ENCODE data around the gene TMEM178B.

TMEM178B gene

DNA sequence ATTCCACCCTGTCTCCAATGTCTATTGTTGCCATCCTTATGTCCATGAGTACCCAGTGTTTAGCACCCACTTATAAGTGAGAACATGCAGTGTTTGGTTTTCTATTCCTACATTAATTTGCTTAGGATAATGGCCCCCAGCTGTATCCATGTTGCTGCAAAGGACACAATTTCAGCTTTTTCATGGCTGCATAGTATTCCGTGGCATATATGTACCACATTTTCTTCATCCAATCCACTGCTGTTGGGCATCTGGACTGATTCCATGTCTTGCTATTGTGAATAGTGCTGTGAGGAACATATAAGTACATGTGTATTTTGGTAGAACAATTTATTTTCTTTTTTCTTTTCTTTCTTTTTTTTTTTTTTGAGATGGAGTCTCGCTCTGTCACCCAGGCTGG is 68.2 kb downstream of the TMEM178B start:
- no peaks in the 10 kb centered on the region for H3K36me3 ChIP-seq (replicated peaks)
- H3K9me3 ChIP-seq, result no peaks in the 10 kb centered on the region
- H3K27me3 ChIP-seq (ENCODE audit: low read depth), result no peaks in the 10 kb centered on the region
- DNase-seq (ENCODE audit: low spot score in 2 of 2), result no peak
- H3K4me1 ChIP-seq, result no peaks in the 10 kb centered on the region
- in situ Hi-C loops (cut with MboI; ENCODE audit: low sequenced_read_pairs), result no loop called here
- H3K4me3 ChIP-seq, result no peak overlapping the region

DNA sequence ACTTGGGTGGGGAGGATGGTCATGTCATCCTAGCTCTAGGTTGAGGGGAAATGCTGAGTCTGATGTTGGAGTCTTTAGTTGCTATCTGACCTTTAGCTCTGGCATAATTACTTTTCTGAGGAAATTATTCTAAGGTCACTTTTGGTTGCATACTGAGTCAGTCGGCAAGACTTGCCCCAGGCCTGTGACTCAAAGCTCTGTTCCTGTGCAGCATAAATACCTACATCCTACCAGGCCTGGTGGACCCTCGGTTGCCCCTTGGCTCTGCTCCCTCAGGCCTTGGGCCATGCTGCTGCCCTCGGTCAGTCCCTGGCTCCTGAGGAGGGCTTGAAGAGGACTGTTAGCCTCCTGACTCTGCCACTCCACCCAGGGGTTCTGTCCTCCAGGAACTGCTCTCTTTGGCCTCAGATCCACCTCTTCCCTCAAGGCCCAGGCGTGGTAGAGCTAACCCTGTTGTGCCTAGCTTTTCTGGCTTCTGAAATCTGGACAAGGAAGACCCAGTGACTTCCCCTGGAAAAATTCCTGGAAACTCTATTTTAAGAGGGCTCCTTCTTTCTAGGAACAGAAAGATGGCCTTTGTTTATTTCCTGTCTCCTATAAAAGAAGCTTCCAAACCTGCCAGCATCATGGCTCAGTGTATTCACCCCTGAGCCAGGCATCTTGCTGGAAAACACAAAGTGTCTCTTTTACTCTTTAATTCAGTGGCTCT is 71.2 kb downstream of the TMEM178B start:
- Histone ChIP-seq H3K9me3 (no peaks in the 10 kb centered on the region), H3K36me3 (replicated peaks) (no peaks in the 10 kb centered on the region), H3K27me3 (ENCODE audit: low read depth) (no peaks in the 10 kb centered on the region), H3K4me1 (no peaks in the 10 kb centered on the region), H3K4me3 (no peak overlapping the region)
- in situ Hi-C loops (cut with MboI; ENCODE audit: low sequenced_read_pairs), result no loop called here
- no peak for DNase-seq (ENCODE audit: low spot score in 2 of 2)

DNA sequence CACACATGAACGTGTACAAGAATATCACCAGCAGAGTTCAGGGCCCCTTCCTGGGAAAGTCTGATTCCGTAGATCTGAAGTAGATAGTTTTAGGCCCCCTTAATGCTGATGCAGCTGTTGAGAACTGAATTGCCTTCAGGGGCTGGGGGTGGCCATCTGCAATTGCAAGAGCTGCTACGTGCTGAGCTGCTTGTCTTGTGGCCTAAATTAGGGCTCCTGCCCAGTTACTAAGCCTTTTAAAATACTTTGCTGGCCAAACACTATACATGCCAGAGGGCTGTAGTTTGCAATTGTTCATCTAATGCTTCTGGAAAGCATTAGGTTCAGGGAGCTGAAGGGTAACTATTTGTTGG is 71.7 kb downstream of the TMEM178B start:
- H3K36me3 ChIP-seq (replicated peaks), result no peaks in the 10 kb centered on the region
- H3K9me3 ChIP-seq, result no peaks in the 10 kb centered on the region
- no peak for DNase-seq (ENCODE audit: low spot score in 2 of 2)
- in situ Hi-C loops (cut with MboI; ENCODE audit: low sequenced_read_pairs), result no loop called here
- H3K4me3 ChIP-seq, result no peak overlapping the region
- H3K4me1 ChIP-seq, result no peaks in the 10 kb centered on the region
- H3K27me3 ChIP-seq (ENCODE audit: low read depth), result no peaks in the 10 kb centered on the region

DNA sequence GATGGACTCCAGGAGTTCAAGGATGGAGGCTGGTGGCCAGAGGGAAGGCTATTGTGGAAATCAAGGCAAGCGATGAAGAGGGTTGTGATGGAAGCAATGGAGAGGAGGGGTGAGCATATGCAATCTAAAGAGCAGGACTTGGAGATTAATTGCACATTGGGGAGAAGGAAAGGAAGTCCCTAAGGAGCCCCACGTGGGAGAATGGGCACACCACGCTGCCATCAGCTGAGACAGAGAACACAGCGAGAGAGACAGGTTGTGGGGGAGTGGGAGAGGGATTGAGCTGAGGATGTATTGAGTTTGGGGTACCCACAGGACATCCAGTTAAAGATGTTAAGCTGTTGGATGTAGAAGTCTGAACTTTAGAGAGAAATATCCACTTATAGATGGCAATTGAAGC is 73.6 kb downstream of the TMEM178B start:
- DNase-seq (ENCODE audit: low spot score in 2 of 2), result no peak
- Histone ChIP-seq H3K36me3 (replicated peaks) (no peaks in the 10 kb centered on the region), H3K9me3 (no peaks in the 10 kb centered on the region), H3K4me1 (no peaks in the 10 kb centered on the region), H3K4me3 (no peak overlapping the region), H3K27me3 (ENCODE audit: low read depth) (no peaks in the 10 kb centered on the region)
- in situ Hi-C loops (cut with MboI; ENCODE audit: low sequenced_read_pairs), result no loop called here

DNA sequence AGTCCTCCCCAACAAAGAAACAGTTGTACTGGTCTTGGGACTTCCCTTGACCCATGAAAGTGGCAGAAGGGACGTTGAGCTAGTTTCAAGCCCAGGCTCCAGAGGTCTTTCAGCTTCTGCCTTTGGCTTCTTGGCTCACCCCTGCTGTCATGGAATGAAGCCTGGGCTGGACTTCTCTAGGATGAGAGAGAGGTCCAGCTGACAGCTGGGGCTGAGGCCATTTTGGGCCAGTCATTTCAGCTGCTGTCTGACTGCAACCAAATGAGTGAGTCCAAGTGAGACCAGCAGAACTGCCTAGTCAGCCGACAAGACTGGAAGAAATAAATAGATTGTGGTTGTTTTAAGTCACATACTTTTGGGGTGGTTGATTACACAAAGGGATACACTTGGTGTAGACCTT is 76.6 kb downstream of the TMEM178B start:
- H3K27me3 ChIP-seq (ENCODE audit: low read depth), result no peaks in the 10 kb centered on the region
- DNase-seq (ENCODE audit: low spot score in 2 of 2), result no peak
- no peaks in the 10 kb centered on the region for H3K4me1 ChIP-seq
- no peak overlapping the region for H3K4me3 ChIP-seq
- H3K36me3 ChIP-seq (replicated peaks), result no peaks in the 10 kb centered on the region
- in situ Hi-C loops (cut with MboI; ENCODE audit: low sequenced_read_pairs), result no loop called here
- H3K9me3 ChIP-seq, result no peaks in the 10 kb centered on the region

DNA sequence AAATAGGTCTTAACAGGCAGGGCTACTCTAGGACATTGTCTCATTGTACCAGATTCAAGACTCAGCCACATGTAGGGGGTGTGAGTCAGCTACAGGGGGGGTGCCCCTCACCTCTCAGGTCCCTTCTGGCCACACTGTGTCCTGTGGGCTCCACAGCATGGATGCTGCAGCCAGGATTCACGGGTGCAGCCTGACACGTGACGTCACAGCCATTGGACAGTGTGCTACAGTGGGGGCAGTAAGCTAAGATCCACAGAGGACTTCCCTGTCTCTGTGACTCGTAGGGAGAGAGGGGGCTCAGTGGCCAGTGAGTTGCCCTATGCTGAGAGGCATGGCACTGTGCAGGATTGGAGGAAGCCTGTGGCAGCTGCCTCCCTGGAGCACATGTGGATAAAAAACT is 77.9 kb downstream of the TMEM178B start:
- DNase-seq (ENCODE audit: low spot score in 2 of 2), result no peak
- no peaks in the 10 kb centered on the region for H3K27me3 ChIP-seq (ENCODE audit: low read depth)
- in situ Hi-C loops (cut with MboI; ENCODE audit: low sequenced_read_pairs), result no loop called here

DNA sequence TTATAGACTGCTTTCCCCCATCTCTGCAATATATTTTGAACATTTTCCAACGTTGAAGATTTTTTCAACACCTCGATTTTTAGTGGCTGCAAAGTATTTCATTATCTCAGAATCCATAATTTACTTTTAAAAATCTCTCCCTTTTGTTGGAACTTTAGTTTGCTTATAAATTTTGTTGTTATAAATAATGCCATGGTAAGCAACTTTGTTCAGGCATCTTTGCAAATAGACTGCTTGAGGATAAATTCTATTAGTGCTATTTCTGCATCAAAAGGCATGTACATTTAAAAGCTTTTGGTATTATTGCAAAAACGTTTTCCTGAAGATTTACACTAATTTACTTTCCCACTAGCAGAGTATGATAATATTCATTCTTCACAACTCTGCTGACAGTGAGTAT is 79.4 kb downstream of the TMEM178B start:
- no peak for DNase-seq (ENCODE audit: low spot score in 2 of 2)
- Histone ChIP-seq H3K4me3 (no peak overlapping the region), H3K27me3 (ENCODE audit: low read depth) (no peaks in the 10 kb centered on the region), H3K9me3 (no peaks in the 10 kb centered on the region), H3K4me1 (peaks cover 4% of the 10 kb centered on the region; the same call in 1 of the 2 replicates), H3K36me3 (replicated peaks) (no peaks in the 10 kb centered on the region)
- in situ Hi-C loops (cut with MboI; ENCODE audit: low sequenced_read_pairs), result no loop called here

More for the DNA sequence above, 77.9 kb downstream of the TMEM178B start:
- H3K36me3 ChIP-seq (replicated peaks), result no peaks in the 10 kb centered on the region
- peaks cover 4% of the 10 kb centered on the region; the same call in 1 of the 2 replicates for H3K4me1 ChIP-seq
- no peaks in the 10 kb centered on the region for H3K9me3 ChIP-seq
- H3K4me3 ChIP-seq, result no peak overlapping the region

DNA sequence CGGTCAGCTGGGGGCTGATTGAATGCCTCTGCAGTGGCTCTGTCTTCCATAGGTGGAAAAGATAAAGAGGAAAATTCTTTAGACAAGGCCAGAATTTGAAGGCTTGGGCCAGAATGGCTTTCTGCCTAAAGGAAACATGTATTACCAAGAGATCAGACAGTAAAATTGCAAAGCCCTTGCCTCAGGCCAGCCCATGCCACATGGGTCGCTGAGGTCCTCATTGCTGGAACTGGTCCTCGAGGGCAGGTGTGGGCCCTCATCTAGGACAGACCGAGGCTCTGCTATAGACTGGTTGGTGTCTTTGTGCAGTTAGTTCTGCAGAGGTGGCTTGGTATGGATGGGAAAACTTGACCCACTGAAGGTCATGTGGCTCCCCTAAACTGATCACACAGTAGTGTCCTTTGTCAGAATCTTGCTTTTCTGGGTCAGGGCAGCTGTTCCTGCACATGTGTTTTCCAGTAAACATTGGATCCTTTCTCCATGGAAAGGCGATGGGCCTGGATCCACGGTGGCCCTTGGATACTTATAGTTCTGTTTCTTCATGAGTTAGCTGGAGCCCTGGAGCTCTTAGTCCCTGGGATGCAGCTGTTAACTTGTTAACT is 80.4 kb downstream of the TMEM178B start:
- no peak for DNase-seq (ENCODE audit: low spot score in 2 of 2)
- in situ Hi-C loops (cut with MboI; ENCODE audit: low sequenced_read_pairs), result no loop called here
- H3K36me3 ChIP-seq (replicated peaks), result no peaks in the 10 kb centered on the region
- no peak overlapping the region for H3K4me3 ChIP-seq
- peaks cover 4% of the 10 kb centered on the region; the same call in 1 of the 2 replicates for H3K4me1 ChIP-seq
- H3K27me3 ChIP-seq (ENCODE audit: low read depth), result no peaks in the 10 kb centered on the region
- H3K9me3 ChIP-seq, result no peaks in the 10 kb centered on the region

DNA sequence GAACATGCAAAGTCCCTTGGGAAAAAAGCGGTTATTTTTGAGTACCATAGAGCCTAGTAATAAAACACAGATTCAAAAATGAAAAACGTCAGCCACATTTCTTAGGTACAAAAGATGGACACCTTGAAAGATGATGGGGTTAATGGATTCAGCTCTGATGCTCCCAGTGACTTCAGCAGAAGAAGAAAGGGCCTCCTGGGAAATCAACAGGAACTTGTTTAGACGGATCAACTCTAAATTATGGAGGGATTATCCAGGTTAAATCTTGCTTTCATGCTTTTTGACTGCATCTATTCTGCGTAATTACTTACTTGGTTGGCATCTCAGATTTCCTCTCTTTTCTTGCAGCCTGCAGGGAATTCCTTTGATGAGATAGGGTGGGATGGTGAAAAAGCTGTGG is 82.5 kb downstream of the TMEM178B start:
- in situ Hi-C loops (cut with MboI; ENCODE audit: low sequenced_read_pairs), result loop anchor here (5.0 kb wide), 1 partner anchor 49 kb away; no protein-coding TSS in a partner anchor
- DNase-seq (ENCODE audit: low spot score in 2 of 2), result peak in 1 of 2 experiments; percentile 55
- H3K9me3 ChIP-seq, result no peaks in the 10 kb centered on the region
- peaks cover 4% of the 10 kb centered on the region; the same call in 1 of the 2 replicates for H3K4me1 ChIP-seq
- H3K4me3 ChIP-seq, result no peak overlapping the region
- H3K36me3 ChIP-seq (replicated peaks), result no peaks in the 10 kb centered on the region
- no peaks in the 10 kb centered on the region for H3K27me3 ChIP-seq (ENCODE audit: low read depth)

DNA sequence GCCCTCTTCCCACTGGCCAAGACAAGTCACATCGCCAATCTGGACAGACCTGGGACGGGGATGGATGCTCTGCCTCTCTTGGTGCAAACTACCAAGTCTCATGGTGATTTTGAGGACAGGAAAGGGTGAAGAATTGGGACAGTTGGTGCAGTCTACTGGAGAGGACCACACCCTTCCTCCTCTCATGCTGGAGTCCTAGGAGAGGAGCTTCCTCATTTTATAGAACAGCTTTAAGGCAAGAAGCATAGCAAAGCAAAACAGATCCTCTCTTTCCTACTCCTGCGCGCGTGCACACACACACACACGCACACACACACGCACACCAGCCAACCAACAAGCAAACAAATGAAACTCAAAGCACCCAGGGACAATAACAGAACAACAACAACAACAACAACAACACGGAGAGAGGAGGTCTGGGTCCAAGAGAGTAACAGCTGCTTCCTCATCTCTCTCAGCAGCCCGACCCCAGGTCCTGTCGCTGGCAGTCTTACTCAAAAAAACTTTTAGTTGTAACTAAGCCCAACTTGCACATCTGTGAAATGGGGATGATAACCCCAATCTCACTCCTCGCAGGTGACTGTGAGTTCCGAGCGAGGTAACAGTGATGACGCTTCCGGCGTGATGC is 83.4 kb downstream of the TMEM178B start:
- no peaks in the 10 kb centered on the region for H3K36me3 ChIP-seq (replicated peaks)
- H3K27me3 ChIP-seq (ENCODE audit: low read depth), result no peaks in the 10 kb centered on the region
- peaks cover 4% of the 10 kb centered on the region; the same call in 1 of the 2 replicates for H3K4me1 ChIP-seq
- no peak overlapping the region for H3K4me3 ChIP-seq
- in situ Hi-C loops (cut with MboI; ENCODE audit: low sequenced_read_pairs), result loop anchor here (5.0 kb wide), 1 partner anchor 50 kb away; no protein-coding TSS in a partner anchor
- H3K9me3 ChIP-seq, result no peaks in the 10 kb centered on the region
- DNase-seq (ENCODE audit: low spot score in 2 of 2), result no peak

DNA sequence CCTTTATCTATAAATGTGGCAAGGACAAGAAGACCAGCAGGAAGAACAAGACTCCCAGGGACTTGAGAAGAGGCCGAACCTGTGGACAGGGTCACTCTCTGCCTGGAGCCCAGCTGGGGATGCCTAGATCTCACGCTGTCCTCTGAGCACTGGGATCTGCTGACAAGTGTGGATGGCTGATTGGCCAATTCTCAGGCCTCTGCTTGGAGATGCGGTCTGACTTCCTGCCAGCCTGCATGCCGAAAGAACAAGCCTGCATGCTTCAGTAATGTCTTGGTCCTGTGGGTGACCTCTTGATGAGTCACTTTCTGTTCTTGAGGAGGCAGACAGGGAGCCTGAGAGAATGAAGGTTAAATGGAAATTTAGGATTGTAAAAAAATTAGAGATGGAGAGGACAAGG is 84.7 kb downstream of the TMEM178B start:
- Histone ChIP-seq H3K36me3 (replicated peaks) (no peaks in the 10 kb centered on the region), H3K4me1 (peaks cover 4% of the 10 kb centered on the region; the same call in 1 of the 2 replicates), H3K9me3 (no peaks in the 10 kb centered on the region), H3K27me3 (ENCODE audit: low read depth) (no peaks in the 10 kb centered on the region), H3K4me3 (no peak overlapping the region)
- in situ Hi-C loops (cut with MboI; ENCODE audit: low sequenced_read_pairs), result loop anchor here (5.0 kb wide), 1 partner anchor 51 kb away; no protein-coding TSS in a partner anchor
- no peak for DNase-seq (ENCODE audit: low spot score in 2 of 2)

DNA sequence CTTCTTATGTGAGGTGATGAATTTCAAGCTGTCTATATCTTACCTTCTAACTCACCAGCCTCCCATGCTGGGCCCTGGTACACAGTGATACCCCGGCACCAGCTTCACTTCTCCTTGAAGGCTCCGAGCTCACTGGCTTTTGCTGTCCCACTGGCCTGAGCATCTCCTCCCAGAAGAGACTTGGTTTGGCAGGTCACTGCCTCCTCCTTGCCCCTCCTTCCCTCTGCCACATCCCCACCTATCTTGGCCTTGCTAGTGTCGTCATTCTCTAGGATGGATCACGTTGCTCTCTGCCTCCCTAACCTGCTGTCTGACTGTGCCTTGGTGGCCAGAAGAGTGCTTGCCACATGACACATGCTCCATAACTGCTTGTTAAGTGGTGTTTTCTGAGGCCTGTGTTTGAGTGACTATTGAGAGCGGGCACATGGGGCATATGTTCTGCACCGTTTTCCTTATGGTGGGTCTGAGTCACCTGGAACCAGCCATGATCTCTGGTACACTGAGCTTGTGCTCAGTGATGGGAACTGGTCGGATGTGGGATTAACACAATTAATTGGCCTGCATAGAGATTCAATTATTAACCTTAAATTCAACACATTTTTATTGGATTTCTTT is 86.5 kb downstream of the TMEM178B start:
- Histone ChIP-seq H3K27me3 (ENCODE audit: low read depth) (no peaks in the 10 kb centered on the region), H3K4me1 (peaks cover 4% of the 10 kb centered on the region; the same call in 1 of the 2 replicates), H3K36me3 (replicated peaks) (no peaks in the 10 kb centered on the region), H3K9me3 (no peaks in the 10 kb centered on the region), H3K4me3 (no peak overlapping the region)
- DNase-seq (ENCODE audit: low spot score in 2 of 2), result no peak
- in situ Hi-C loops (cut with MboI; ENCODE audit: low sequenced_read_pairs), result no loop called here

DNA sequence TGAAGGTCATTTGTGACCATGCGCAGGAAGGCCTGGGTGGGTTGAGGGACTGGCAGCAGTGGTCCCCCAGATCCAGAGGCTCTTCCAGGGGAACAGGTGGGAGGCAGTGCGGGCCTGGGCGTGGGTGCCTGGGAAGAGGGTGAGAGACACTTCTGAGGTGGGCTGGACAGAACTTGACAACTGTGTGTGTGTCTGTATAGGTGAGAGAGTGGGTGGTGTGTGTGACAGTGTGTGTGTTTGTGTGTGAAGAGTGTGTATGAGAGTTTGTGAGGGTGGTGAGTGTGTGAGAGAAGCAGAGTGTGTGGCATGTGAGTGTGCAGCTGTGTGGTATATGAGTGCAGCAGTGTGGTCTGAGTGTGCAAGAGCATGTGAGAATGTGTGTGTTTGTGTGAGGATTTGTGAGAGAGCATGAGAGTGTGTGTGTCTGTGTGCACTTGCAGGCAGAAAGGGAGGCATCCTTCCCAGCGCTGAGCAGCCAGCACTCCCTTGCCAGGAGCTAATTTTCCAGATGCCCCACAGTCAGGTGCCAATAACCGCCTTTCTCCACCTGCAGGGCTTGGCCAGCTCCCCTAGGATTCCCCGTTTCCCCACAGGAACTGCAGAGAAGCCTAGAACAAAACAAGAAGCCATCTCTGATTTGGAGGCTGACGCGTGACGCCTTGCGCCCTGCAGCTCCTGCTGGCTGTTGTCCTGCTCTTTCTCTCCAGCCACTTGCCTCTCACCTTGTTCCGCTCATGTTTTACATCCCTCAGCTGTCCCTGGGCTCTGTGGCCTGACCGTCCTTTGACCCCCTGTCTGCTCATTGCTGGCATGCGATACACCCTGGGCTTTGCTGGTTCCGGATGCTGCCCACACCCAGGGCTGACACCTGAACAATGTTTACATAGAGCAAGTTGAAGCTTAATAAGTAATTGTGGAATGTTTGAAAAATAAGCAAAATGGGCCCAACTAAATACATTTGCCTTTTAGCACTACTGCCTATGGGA is 88.0 kb downstream of the TMEM178B start:
- H3K9me3 ChIP-seq, result no peaks in the 10 kb centered on the region
- in situ Hi-C loops (cut with MboI; ENCODE audit: low sequenced_read_pairs), result no loop called here
- no peaks in the 10 kb centered on the region for H3K27me3 ChIP-seq (ENCODE audit: low read depth)
- no peaks in the 10 kb centered on the region for H3K36me3 ChIP-seq (replicated peaks)
- H3K4me1 ChIP-seq, result no peaks in the 10 kb centered on the region; the same call in 1 of the 2 replicates
- DNase-seq (ENCODE audit: low spot score in 2 of 2), result no peak
- H3K4me3 ChIP-seq, result no peak overlapping the region
